ENCODE results near the gene PDSS2. TPM values are rescaled to one million over a fixed set of nuclear protein-coding genes. Genes with fewer than 3 reads are reported as not detected.

The PDSS2 gene
- total and polyA plus RNA-seq, 4 donors: 10.5 to 20.9 (median 16.0) TPM

DNA sequence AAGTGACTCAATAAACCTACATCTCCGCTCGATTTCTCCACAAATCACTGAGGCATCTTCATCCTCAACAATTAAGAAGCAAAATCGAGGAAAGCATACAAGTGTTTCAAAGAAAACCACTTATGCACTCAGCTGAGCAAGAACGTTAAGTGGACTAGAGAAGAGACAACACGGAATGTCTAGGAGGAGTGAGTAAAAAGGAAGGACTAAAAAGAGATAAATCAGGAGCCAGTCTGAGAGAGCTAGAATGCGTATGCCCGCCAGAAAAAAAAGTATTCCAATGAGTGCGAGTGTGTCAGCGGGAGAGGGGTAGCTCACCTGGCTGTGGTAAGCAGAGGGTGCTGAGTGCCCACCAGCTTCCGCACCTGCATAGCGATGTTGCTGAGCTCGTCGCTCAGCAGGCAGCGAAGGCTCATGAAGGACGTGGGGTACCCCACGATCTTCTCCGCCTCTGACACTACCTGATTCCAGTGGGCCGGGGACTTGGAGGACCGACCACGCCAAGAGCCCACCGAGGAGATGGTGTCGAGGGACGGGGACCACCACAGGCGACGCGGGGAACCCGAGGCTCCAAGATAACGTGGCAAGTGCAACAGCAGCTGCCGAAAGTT lies 587 bp downstream of the PDSS2 start:
- no peaks in the 10 kb centered on the region for H3K27me3 ChIP-seq (ENCODE audit: control insufficient read depth in 4 of 4, insufficient read depth in 4 of 4, low read length in 3 of 4)
- H3K27ac ChIP-seq (ENCODE audit: low read depth in 1 of 2, low read length in 2 of 2): peak overlapping the region; percentile 94
- TF ChIP-seq RAD21 (IDR thresholded peaks at IDR 0.05): no peak
- TF ChIP-seq, protein P1, sequence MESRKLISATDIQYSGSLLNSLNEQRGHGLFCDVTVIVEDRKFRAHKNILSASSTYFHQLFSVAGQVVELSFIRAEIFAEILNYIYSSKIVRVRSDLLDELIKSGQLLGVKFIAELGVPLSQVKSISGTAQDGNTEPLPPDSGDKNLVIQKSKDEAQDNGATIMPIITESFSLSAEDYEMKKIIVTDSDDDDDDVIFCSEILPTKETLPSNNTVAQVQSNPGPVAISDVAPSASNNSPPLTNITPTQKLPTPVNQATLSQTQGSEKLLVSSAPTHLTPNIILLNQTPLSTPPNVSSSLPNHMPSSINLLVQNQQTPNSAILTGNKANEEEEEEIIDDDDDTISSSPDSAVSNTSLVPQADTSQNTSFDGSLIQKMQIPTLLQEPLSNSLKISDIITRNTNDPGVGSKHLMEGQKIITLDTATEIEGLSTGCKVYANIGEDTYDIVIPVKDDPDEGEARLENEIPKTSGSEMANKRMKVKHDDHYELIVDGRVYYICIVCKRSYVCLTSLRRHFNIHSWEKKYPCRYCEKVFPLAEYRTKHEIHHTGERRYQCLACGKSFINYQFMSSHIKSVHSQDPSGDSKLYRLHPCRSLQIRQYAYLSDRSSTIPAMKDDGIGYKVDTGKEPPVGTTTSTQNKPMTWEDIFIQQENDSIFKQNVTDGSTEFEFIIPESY (IDR thresholded peaks at IDR 0.05): no peak
- TF ChIP-seq GABPA (IDR thresholded peaks at IDR 0.05 in 1 of 2, conservative IDR thresholded peaks at IDR 0.05 in 1 of 2): no peak
- TF ChIP-seq NR2F2 (IDR thresholded peaks at IDR 0.05): no peak
- TF ChIP-seq, protein P2, sequence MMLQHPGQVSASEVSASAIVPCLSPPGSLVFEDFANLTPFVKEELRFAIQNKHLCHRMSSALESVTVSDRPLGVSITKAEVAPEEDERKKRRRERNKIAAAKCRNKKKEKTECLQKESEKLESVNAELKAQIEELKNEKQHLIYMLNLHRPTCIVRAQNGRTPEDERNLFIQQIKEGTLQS (IDR thresholded peaks at IDR 0.05): no peak
- TF ChIP-seq RXRA (IDR thresholded peaks at IDR 0.05): no peak
- no peak for TF ChIP-seq YY1 (IDR thresholded peaks at IDR 0.05)
- TF ChIP-seq EGR1 (IDR thresholded peaks at IDR 0.05; ENCODE audit: low read depth in 2 of 2): no peak
- TF ChIP-seq FOXA1 (IDR thresholded peaks at IDR 0.05): no peak
- no peak for TF ChIP-seq HNF4G (IDR thresholded peaks at IDR 0.05)
- TF ChIP-seq TAF1 (conservative IDR thresholded peaks at IDR 0.05): no peak
- TF ChIP-seq, protein P3, sequence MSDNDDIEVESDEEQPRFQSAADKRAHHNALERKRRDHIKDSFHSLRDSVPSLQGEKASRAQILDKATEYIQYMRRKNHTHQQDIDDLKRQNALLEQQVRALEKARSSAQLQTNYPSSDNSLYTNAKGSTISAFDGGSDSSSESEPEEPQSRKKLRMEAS (IDR thresholded peaks at IDR 0.05): no peak
- TF ChIP-seq, protein P4, sequence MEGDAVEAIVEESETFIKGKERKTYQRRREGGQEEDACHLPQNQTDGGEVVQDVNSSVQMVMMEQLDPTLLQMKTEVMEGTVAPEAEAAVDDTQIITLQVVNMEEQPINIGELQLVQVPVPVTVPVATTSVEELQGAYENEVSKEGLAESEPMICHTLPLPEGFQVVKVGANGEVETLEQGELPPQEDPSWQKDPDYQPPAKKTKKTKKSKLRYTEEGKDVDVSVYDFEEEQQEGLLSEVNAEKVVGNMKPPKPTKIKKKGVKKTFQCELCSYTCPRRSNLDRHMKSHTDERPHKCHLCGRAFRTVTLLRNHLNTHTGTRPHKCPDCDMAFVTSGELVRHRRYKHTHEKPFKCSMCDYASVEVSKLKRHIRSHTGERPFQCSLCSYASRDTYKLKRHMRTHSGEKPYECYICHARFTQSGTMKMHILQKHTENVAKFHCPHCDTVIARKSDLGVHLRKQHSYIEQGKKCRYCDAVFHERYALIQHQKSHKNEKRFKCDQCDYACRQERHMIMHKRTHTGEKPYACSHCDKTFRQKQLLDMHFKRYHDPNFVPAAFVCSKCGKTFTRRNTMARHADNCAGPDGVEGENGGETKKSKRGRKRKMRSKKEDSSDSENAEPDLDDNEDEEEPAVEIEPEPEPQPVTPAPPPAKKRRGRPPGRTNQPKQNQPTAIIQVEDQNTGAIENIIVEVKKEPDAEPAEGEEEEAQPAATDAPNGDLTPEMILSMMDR (IDR thresholded peaks at IDR 0.05; ENCODE audit: low read depth, low read length, missing input control): no peak
- no peak for TF ChIP-seq SP1 (IDR thresholded peaks at IDR 0.05)
- WGBS: 1% methylated on average over 29 of the region's 29 CpGs
- peaks cover 4 to 30% (median 14%) of the 10 kb centered on the region in 4 donors for H3K4me1 ChIP-seq (ENCODE audit: control insufficient read depth in 4 of 4, insufficient read depth in 4 of 4, low read length in 3 of 4)
- peak overlapping the region; percentile 71 to 98 (median 94) for H3K4me3 ChIP-seq (ENCODE audit: low read depth in 1 of 3, low read length in 3 of 3)
- H3K9ac ChIP-seq (ENCODE audit: low read depth in 1 of 2, low read length in 2 of 2): peak overlapping the region; percentile 90 to 100
- DNase-seq (ENCODE audit: low spot score): no peak
- H3K9me3 ChIP-seq (ENCODE audit: control insufficient read depth in 4 of 4, low read length in 3 of 4): no peaks in the 10 kb centered on the region
- H3K36me3 ChIP-seq (ENCODE audit: control insufficient read depth in 4 of 4, insufficient read depth in 3 of 4, low read depth in 1 of 4, low read length in 3 of 4): no peaks in the 10 kb centered on the region

DNA sequence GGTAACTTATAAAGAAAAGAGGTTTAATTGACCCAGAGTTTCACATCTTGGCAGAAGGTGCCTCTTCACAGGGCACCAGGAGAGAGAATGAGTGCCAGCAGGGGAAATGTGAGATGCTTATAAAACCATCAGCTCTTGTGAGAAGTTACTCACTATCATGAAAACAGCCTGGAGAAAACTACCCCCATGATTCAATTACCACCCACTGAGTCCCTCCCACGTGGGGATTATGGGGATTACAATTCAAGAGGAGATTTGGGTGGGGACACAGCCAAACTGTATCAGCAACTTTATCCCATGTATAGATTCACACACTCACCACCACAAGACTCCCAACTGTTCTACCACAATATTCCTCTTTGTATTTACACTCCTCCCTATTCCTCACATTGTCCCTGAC lies 10.6 kb downstream of the PDSS2 start:
- peaks cover 4 to 10% (median 7%) of the 10 kb centered on the region in 4 donors for H3K9me3 ChIP-seq (ENCODE audit: control insufficient read depth in 4 of 4, low read length in 3 of 4)
- WGBS: 81% methylated on average over 1 of the region's 1 CpG
- no peaks in the 10 kb centered on the region for H3K27me3 ChIP-seq (ENCODE audit: control insufficient read depth in 4 of 4, insufficient read depth in 4 of 4, low read length in 3 of 4)
- no peak overlapping the region for H3K9ac ChIP-seq (ENCODE audit: low read depth in 1 of 2, low read length in 2 of 2)
- no peak overlapping the region for H3K27ac ChIP-seq (ENCODE audit: low read depth in 1 of 2, low read length in 2 of 2)
- no peak overlapping the region for H3K4me3 ChIP-seq (ENCODE audit: low read depth in 1 of 3, low read length in 3 of 3)
- TF ChIP-seq GABPA (IDR thresholded peaks at IDR 0.05 in 1 of 2, conservative IDR thresholded peaks at IDR 0.05 in 1 of 2): no peak
- TF ChIP-seq FOXA1 (IDR thresholded peaks at IDR 0.05): no peak
- TF ChIP-seq TAF1 (conservative IDR thresholded peaks at IDR 0.05): no peak
- TF ChIP-seq HNF4A (conservative IDR thresholded peaks at IDR 0.05): no peak
- TF ChIP-seq, protein P4 (IDR thresholded peaks at IDR 0.05; ENCODE audit: low read depth, low read length, missing input control): no peak
- TF ChIP-seq, protein P1 (IDR thresholded peaks at IDR 0.05): no peak
- TF ChIP-seq, protein P5, sequence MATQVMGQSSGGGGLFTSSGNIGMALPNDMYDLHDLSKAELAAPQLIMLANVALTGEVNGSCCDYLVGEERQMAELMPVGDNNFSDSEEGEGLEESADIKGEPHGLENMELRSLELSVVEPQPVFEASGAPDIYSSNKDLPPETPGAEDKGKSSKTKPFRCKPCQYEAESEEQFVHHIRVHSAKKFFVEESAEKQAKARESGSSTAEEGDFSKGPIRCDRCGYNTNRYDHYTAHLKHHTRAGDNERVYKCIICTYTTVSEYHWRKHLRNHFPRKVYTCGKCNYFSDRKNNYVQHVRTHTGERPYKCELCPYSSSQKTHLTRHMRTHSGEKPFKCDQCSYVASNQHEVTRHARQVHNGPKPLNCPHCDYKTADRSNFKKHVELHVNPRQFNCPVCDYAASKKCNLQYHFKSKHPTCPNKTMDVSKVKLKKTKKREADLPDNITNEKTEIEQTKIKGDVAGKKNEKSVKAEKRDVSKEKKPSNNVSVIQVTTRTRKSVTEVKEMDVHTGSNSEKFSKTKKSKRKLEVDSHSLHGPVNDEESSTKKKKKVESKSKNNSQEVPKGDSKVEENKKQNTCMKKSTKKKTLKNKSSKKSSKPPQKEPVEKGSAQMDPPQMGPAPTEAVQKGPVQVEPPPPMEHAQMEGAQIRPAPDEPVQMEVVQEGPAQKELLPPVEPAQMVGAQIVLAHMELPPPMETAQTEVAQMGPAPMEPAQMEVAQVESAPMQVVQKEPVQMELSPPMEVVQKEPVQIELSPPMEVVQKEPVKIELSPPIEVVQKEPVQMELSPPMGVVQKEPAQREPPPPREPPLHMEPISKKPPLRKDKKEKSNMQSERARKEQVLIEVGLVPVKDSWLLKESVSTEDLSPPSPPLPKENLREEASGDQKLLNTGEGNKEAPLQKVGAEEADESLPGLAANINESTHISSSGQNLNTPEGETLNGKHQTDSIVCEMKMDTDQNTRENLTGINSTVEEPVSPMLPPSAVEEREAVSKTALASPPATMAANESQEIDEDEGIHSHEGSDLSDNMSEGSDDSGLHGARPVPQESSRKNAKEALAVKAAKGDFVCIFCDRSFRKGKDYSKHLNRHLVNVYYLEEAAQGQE (IDR thresholded peaks at IDR 0.05): no peak
- TF ChIP-seq RXRA (IDR thresholded peaks at IDR 0.05): no peak
- TF ChIP-seq SP1 (IDR thresholded peaks at IDR 0.05): no peak
- TF ChIP-seq, protein P3 (IDR thresholded peaks at IDR 0.05): no peak
- TF ChIP-seq EGR1 (IDR thresholded peaks at IDR 0.05; ENCODE audit: low read depth in 2 of 2): no peak
- no peak for TF ChIP-seq NR2F2 (IDR thresholded peaks at IDR 0.05)
- TF ChIP-seq YY1 (IDR thresholded peaks at IDR 0.05): no peak
- no peak for TF ChIP-seq HNF4G (IDR thresholded peaks at IDR 0.05)
- no peaks in the 10 kb centered on the region for H3K4me1 ChIP-seq (ENCODE audit: control insufficient read depth in 4 of 4, insufficient read depth in 4 of 4, low read length in 3 of 4)
- no peak for DNase-seq (ENCODE audit: low spot score)
- H3K36me3 ChIP-seq (ENCODE audit: control insufficient read depth in 4 of 4, insufficient read depth in 3 of 4, low read depth in 1 of 4, low read length in 3 of 4): peaks cover 0 to 1% (median 0%) of the 10 kb centered on the region in 4 donors
